B cell (primary cell): ENCODE data around the gene ABHD13. TPM values are rescaled to one million over a fixed set of nuclear protein-coding genes. Genes with fewer than 3 reads are reported as not detected.

Experiments used
- ATAC-seq: fragments of 200-7000 bp; cut with Tn5 transposase; one replicate; pipeline ENCODE4 v1.10.0; 2021; ENCODE audit warnings: low read depth, mild to moderate bottlenecking, moderate number of reproducible peaks, moderate library complexity
- CTCF ChIA-PET: fragments of 350-600 bp; sonication (Branson Sonifier 250); formaldehyde crosslinking; loops from one replicate; lab custom pipeline; 2021; ENCODE audit warnings: antibody characterized with exemption, inconsistent platforms; lab: Charles Lee
- POLR2A ChIA-PET: fragments of 350-600 bp; sonication (Branson Sonifier 250); formaldehyde crosslinking; loops from one replicate; lab custom pipeline; 2021; ENCODE audit warnings: antibody characterized with exemption; lab: Charles Lee
- DNase-seq: peaks from one replicate; pipeline ENCODE4 v3.0.0; 2013
- H2AFZ ChIP-seq: 2 replicates; pipeline ENCODE4 v1.6.1; 2012; ENCODE audit warnings: mild to moderate bottlenecking, low read depth, low read length; ENCODE audit not compliant: insufficient read depth, poor library complexity, severe bottlenecking
- H3K27ac ChIP-seq, 2 donors: 1 replicate in 1 of 2; 2 replicates in 1 of 2; pipeline ENCODE4 v1.5.1; 2012 to 2013; ENCODE audit warnings: low read length in 2 of 2, mild to moderate bottlenecking in 2 of 2, moderate library complexity in 1 of 2
- H3K27me3 ChIP-seq, 4 experiments: fragments of 200-600 bp in 1 of 4; sonication (generic) in 1 of 4; replicated peaks in 1 of 4; 1 replicate in 2 of 4; 2 replicates in 2 of 4; pipeline versions ENCODE4 v1.6.1 to v1.7.0; 2013 to 2016; ENCODE audit warnings: low read length in 3 of 4, mild to moderate bottlenecking in 2 of 4, mixed read lengths in 1 of 4, moderate library complexity in 1 of 4; ENCODE audit not compliant: insufficient read depth in 4 of 4, control insufficient read depth in 3 of 4; ENCODE audit errors: control extremely low read depth in 1 of 4
- H3K36me3 ChIP-seq, 2 experiments: replicated peaks in 1 of 2; 1 replicate in 1 of 2; 2 replicates in 1 of 2; pipeline versions ENCODE4 v1.6.1 to v1.7.1; 2013; ENCODE audit warnings: low read length in 1 of 2; ENCODE audit not compliant: insufficient read depth in 2 of 2, control insufficient read depth in 1 of 2; ENCODE audit errors: control extremely low read depth in 1 of 2, extremely low read depth in 1 of 2
- H3K4me1 ChIP-seq, 2 donors: fragments of 200-600 bp in 1 of 2; sonication (generic) in 1 of 2; 1 replicate in 1 of 2; 2 replicates in 1 of 2; pipeline versions ENCODE4 v1.5.1 to v1.6.1; 2013 to 2017; ENCODE audit warnings: low read length in 2 of 2; ENCODE audit not compliant: control insufficient read depth in 2 of 2, insufficient read depth in 2 of 2
- H3K4me2 ChIP-seq: replicated peaks from 2 replicates; pipeline ENCODE3; 2012; ENCODE audit warnings: mild to moderate bottlenecking, low read depth, low read length; ENCODE audit not compliant: poor library complexity, severe bottlenecking
- H3K4me3 ChIP-seq, 5 experiments: fragments of 200-600 bp in 1 of 5; sonication (generic) in 1 of 5; 1 replicate in 3 of 5; 2 replicates in 2 of 5; pipeline versions ENCODE4 v1.5.1 to v1.7.0; 2011 to 2016; ENCODE audit warnings: low read length in 4 of 5, mild to moderate bottlenecking in 4 of 5, low read depth in 2 of 5, control low read depth in 1 of 5, moderate library complexity in 1 of 5; ENCODE audit not compliant: insufficient read depth in 1 of 5; ENCODE audit errors: control extremely low read depth in 1 of 5, extremely low read depth in 1 of 5
- H3K79me2 ChIP-seq: fragments of 200-600 bp; sonication (generic); one replicate; pipeline ENCODE4 v1.6.0; 2016; ENCODE audit warnings: low read length; ENCODE audit not compliant: control insufficient read depth, insufficient read depth
- H3K9ac ChIP-seq: fragments of 200-600 bp; sonication (generic); 2 replicates; pipeline ENCODE4 v1.6.1; 2017; ENCODE audit warnings: mild to moderate bottlenecking, low read length, moderate library complexity
- H3K9me3 ChIP-seq, 3 donors: one replicate each; pipeline versions ENCODE4 v1.6.1 to v1.7.1; 2013; ENCODE audit warnings: low read length in 2 of 3; ENCODE audit not compliant: control insufficient read depth in 2 of 3, insufficient read depth in 1 of 3; ENCODE audit errors: control extremely low read depth in 1 of 3
- H4K20me1 ChIP-seq: 2 replicates; pipeline ENCODE4 v1.6.0; 2012; ENCODE audit warnings: mild to moderate bottlenecking, low read length; ENCODE audit not compliant: insufficient read depth, control insufficient read depth, poor library complexity, severe bottlenecking
- H3K27ac Mint-ChIP-seq: one replicate; pipeline ENCODE4 v1.8.0; 2021; ENCODE audit warnings: mixed read lengths
- H3K27me3 Mint-ChIP-seq: one replicate; pipeline ENCODE4 v1.8.0; 2021; ENCODE audit warnings: mixed read lengths
- H3K4me1 Mint-ChIP-seq: one replicate; pipeline ENCODE4 v1.8.0; 2021; ENCODE audit warnings: mixed read lengths
- H3K4me3 Mint-ChIP-seq: one replicate; pipeline ENCODE4 v1.8.0; 2021; ENCODE audit warnings: mixed read lengths
- H3K9me3 Mint-ChIP-seq: one replicate; pipeline ENCODE4 v1.8.0; 2022; ENCODE audit warnings: mixed read lengths; ENCODE audit not compliant: insufficient read depth
- EZH2 ChIP-seq: IDR thresholded peaks from 2 replicates; pipeline ENCODE4 v1.6.1; 2012; ENCODE audit warnings: borderline replicate concordance, low read depth, mild to moderate bottlenecking, moderate library complexity, low read length; ENCODE audit not compliant: insufficient read depth, poor library complexity, severe bottlenecking
- whole genome bisulfite sequencing: methylation state at CpG from one replicate; pipeline ENCODE4 v1.1.5; 2013; ENCODE audit warnings: missing lambda C conversion rate; ENCODE audit not compliant: insufficient coverage; 5-methylcytosine and 5-hydroxymethylcytosine counted together
- intact Hi-C: fragments of 100-400 bp; cut with micrococcal nuclease; formaldehyde crosslinking; loops from one replicate; pipeline ENCODE4 v1.10.0; 2022
- polyA plus RNA-seq: library from polyadenylated mRNA; depleted of rRNA; stranded (reverse); fragments of >200 nt; gene quantifications from 2 replicates; pipeline ENCODE4 v1.2.3, GENCODE V29; 2012
- total RNA-seq, 2 donors: library from RNA; stranded (reverse); fragments of 120-200 nt in 1 of 2; gene quantifications; 1 replicate in 1 of 2; 2 replicates in 1 of 2; pipeline versions ENCODE4 v1.2.3 to v1.2.4, GENCODE V29; 2013 to 2022
- TF ChIP-seq, protein P1 (sequence below): fragments of 200-600 bp; IDR thresholded peaks from one replicate; pipeline ENCODE4 v1.8.0; 2022; ENCODE audit warnings: antibody characterized with exemption, mild to moderate bottlenecking

The ABHD13 gene
- total and polyA plus RNA-seq, 2 donors (not counting 1 experiment from before 2014, with no cell fraction given) = 6.2 to 14.6 TPM

DNA sequence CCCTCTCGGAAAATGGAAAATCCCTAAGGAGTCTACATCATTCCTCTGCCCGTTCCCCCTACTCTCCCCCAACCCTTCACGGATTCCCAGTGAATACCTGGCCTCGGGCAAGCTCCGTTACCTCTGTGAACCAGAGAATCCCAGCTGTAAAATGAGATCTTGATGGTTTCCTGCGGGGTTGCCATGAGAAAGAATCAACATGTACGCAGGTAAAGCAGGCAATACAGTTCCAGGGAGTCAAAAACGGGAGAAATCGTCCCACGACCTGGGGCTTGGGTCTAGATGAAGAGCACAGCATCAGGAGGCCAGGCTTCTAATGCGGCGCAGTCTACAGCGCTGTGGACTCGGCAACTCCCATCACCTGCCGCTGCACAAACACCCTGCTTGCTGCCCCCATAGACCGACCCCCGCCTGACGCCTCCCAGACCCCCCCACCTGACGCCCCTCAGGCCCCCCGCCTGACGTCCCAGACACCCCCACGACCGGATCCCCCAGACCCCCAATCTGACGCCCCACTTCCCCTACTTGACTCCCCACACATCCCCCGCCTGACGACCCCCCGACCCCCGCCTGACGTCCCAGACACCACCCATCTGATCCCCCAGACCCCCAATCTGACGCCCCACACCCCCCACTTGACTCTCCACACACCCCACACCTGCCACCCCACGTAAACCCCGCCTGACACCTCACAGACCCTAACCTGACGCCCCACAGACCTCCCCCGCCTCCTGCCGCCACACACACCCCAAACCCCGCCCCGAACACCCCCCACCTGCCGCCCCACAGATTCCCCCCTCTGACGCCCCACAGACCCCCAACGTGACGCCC lies 3.5 kb upstream of the ABHD13 start:
- Mint-ChIP-seq H3K27ac (peak overlapping the region; percentile 95), H3K4me1 (peaks cover 59% of the 10 kb centered on the region), H3K4me3 (peak overlapping the region; percentile 93), H3K27me3 (no peaks in the 10 kb centered on the region), H3K9me3 (no peaks in the 10 kb centered on the region)
- H3K9ac ChIP-seq = peak overlapping the region; percentile 62
- H3K4me1 ChIP-seq = peaks cover 54 to 56% of the 10 kb centered on the region in 2 donors
- no peaks in the 10 kb centered on the region for H4K20me1 ChIP-seq
- CTCF ChIA-PET = interaction anchor here (1.0 to 11.2 kb wide), 3 partner anchors 13 to 37 kb away, joined by 4 to 89 read pairs (median 4); no protein-coding TSS in a partner anchor
- peak overlapping the region; percentile 67 to 91 for H3K27ac ChIP-seq
- intact Hi-C loops = loop anchor here (2.0 to 10.0 kb wide), 3 partner anchors 30 to 1573 kb away; partner anchors contain the start of gene IRS2
- H3K4me2 ChIP-seq = peak overlapping the region; percentile 73
- peak; percentile 52 for DNase-seq
- peak overlapping the region; percentile 43 for H2AFZ ChIP-seq
- ATAC-seq = peak; percentile 1
- no peak for TF ChIP-seq EZH2
- TF ChIP-seq, protein P1, sequence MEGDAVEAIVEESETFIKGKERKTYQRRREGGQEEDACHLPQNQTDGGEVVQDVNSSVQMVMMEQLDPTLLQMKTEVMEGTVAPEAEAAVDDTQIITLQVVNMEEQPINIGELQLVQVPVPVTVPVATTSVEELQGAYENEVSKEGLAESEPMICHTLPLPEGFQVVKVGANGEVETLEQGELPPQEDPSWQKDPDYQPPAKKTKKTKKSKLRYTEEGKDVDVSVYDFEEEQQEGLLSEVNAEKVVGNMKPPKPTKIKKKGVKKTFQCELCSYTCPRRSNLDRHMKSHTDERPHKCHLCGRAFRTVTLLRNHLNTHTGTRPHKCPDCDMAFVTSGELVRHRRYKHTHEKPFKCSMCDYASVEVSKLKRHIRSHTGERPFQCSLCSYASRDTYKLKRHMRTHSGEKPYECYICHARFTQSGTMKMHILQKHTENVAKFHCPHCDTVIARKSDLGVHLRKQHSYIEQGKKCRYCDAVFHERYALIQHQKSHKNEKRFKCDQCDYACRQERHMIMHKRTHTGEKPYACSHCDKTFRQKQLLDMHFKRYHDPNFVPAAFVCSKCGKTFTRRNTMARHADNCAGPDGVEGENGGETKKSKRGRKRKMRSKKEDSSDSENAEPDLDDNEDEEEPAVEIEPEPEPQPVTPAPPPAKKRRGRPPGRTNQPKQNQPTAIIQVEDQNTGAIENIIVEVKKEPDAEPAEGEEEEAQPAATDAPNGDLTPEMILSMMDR = no peak
- peaks cover 8 to 13% of the 10 kb centered on the region in 2 experiments for H3K36me3 ChIP-seq
- POLR2A ChIA-PET = interaction anchor here (0.6 to 1.0 kb wide), 3 partner anchors 13 to 54 kb away, joined by 3 to 8 read pairs (median 3); no protein-coding TSS in a partner anchor
- H3K4me3 ChIP-seq = peak overlapping the region; percentile 14 to 72 (median 60)
- peaks cover 65% of the 10 kb centered on the region for H3K79me2 ChIP-seq
- WGBS = 42% methylated on average over 21 of the region's 41 CpGs
- no peaks in the 10 kb centered on the region for H3K27me3 ChIP-seq
- no peaks in the 10 kb centered on the region for H3K9me3 ChIP-seq
